ENCODE results near the gene SLC35G2.

The SLC35G2 gene

DNA sequence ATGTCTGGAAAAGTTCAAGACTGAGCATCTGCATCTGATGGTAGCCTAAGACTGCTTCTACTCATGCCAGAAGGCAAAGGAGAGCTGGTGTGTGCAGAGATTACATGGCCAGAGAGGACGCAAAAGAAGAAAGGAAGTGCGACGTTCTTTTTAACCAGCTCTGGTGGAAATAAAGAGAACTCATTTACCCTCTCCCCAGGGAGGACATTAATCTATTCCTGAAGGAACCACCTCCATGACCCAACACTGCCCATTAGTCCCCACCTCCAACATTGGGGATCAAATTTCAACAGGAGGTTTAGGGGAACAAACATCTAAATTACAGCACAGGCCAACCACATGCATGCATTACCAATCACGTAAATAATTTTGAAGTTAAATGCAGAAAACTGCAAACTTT lies 41.6 kb downstream of the SLC35G2 start:
- Histone ChIP-seq H3K4me3 (ENCODE audit: low read length) (0 out of 2 replicates have a peak overlapping the region, but pooled peaks have one; percentile 95), H3K4me2 (ENCODE audit: low read depth, low read length) (peak overlapping the region; percentile 83), H3K4me1 (ENCODE audit: low read length) (peaks cover 11% of the 10 kb centered on the region), H3F3A (ENCODE audit: insufficient read depth, low read length) (peaks cover 22% of the 10 kb centered on the region), H3K27ac (ENCODE audit: low read length) (no peak overlapping the region), H4K20me1 (ENCODE audit: insufficient read depth, low read length) (no peaks in the 10 kb centered on the region), H3K27me3 (replicated peaks; ENCODE audit: insufficient read depth, low read length) (no peaks in the 10 kb centered on the region), H3K79me2 (ENCODE audit: low read length) (peaks cover 37% of the 10 kb centered on the region), H2AFZ (ENCODE audit: low read length) (0 out of 2 replicates have a peak overlapping the region, but pooled peaks have one; percentile 82), H3K9me2 (replicated peaks; ENCODE audit: insufficient read depth, low read length) (no peaks in the 10 kb centered on the region), H3K9me3 (replicated peaks; ENCODE audit: insufficient read depth, low read length) (no peaks in the 10 kb centered on the region), H3K9ac (ENCODE audit: low read length) (no peak overlapping the region), H3K36me3 (replicated peaks; ENCODE audit: insufficient read depth, low read length) (no peaks in the 10 kb centered on the region)
- DNase-seq, result no peak
- TF ChIP-seq, protein P1, sequence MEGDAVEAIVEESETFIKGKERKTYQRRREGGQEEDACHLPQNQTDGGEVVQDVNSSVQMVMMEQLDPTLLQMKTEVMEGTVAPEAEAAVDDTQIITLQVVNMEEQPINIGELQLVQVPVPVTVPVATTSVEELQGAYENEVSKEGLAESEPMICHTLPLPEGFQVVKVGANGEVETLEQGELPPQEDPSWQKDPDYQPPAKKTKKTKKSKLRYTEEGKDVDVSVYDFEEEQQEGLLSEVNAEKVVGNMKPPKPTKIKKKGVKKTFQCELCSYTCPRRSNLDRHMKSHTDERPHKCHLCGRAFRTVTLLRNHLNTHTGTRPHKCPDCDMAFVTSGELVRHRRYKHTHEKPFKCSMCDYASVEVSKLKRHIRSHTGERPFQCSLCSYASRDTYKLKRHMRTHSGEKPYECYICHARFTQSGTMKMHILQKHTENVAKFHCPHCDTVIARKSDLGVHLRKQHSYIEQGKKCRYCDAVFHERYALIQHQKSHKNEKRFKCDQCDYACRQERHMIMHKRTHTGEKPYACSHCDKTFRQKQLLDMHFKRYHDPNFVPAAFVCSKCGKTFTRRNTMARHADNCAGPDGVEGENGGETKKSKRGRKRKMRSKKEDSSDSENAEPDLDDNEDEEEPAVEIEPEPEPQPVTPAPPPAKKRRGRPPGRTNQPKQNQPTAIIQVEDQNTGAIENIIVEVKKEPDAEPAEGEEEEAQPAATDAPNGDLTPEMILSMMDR (IDR thresholded peaks at IDR 0.05; ENCODE audit: low read length), result no peak
- TF ChIP-seq EZH2 (optimal IDR thresholded peaks at IDR 0.05; ENCODE audit: low read depth, low read length), result no peak

DNA sequence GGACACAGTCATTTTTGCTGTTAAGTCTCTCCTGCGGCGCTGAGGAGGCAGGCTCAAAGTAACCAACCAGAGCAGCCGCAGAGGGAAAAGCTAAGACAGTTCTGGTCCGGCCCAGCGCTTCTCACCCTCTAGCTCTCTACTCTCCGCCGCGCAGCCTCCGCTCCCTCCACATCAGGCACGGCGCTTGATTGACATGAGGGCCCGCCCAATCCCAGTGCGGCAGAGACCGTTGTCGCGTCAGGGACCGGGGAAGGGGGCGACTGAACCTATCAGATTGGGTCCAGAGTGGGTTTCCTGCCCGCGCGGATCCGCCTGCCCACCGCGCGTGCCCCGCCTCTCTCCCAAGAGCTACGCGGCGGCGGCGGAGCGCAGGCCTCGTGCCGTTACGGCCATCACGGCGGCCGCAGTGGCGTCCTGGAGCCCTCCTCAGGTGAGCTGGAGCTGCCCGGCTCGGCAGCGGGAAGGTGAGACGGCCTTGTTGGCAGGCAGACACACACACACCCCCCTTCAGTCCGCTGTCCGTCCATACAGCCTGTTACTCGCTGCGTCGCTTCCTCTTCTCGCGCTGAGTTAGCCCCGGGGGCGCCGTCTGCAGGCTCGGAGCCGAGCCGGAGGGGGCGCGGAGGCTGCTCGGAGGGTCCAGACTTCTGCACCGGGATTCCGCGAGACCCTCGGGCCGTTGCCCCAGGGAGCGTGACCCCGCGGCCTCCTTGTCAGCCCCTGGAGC lies 43.1 kb downstream of the SLC35G2 start, which contains the start of gene NCK1:
TSS of gene NCK1 (plus strand) at position 319 of the 727 bp plus-strand sequence. CDS start 65,794 bp downstream, outside the sequence.
- Histone ChIP-seq H3F3A (ENCODE audit: insufficient read depth, low read length) (peaks cover 22% of the 10 kb centered on the region), H2AFZ (ENCODE audit: low read length) (peak within 1 kb of the TSS; percentile 96), H3K79me2 (ENCODE audit: low read length) (peaks cover 52% of the 10 kb centered on the region), H3K4me2 (ENCODE audit: low read depth, low read length) (peak within 1 kb of the TSS; percentile 83), H3K4me3 (ENCODE audit: low read length) (peak within 1 kb of the TSS; percentile 95), H3K27ac (ENCODE audit: low read length) (peak within 1 kb of the TSS; percentile 82; the same call in 1 of the 2 replicates), H3K4me1 (ENCODE audit: low read length) (peaks cover 11% of the 10 kb centered on the region), H3K9ac (ENCODE audit: low read length) (peak within 1 kb of the TSS; percentile 84), H3K27me3 (replicated peaks; ENCODE audit: insufficient read depth, low read length) (no peaks in the 10 kb centered on the region), H3K36me3 (replicated peaks; ENCODE audit: insufficient read depth, low read length) (no peaks in the 10 kb centered on the region), H4K20me1 (ENCODE audit: insufficient read depth, low read length) (no peaks in the 10 kb centered on the region), H3K9me2 (replicated peaks; ENCODE audit: insufficient read depth, low read length) (no peaks in the 10 kb centered on the region), H3K9me3 (replicated peaks; ENCODE audit: insufficient read depth, low read length) (no peaks in the 10 kb centered on the region)
- DNase-seq, result peak; percentile 98
- TF ChIP-seq, protein P1 (IDR thresholded peaks at IDR 0.05; ENCODE audit: low read length), result peak; percentile 27
- no peak for TF ChIP-seq EZH2 (optimal IDR thresholded peaks at IDR 0.05; ENCODE audit: low read depth, low read length)

DNA sequence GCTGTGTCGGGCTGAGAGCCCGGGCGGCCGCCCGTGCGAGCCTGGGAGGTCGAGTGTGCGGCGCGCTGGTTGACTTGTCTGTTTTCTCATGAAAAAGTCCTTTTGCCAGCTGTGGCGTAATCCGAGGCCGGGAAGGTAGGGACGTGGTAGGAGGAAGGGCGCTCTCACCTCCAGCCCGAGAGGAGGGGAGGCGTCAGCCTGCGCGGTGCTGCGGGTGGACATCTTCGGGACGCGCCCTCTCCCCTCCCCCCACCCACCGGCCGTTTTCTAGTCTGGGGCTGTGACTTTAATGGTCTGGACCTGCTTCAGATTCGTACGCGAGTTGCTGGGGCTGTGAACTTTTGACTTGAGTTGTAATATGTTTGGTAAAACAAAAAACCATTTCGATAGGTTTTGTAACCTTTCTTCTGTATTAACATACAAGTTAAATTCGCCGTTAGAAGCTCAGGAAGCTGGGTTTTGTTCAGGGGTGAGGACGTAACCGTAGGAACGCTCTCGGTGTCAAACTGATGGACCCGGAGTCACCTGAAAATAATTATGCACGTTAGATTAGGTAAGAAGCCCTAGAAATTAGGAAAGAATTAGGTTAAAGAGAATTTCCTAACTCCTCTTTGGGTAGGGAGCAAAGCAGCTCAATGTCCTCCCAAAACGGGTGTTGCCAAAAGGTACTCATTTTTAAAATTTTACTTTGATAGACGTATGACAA lies 43.8 kb downstream of the SLC35G2 start:
- H3K4me3 ChIP-seq (ENCODE audit: low read length), result peak overlapping the region; percentile 95
- H3K27ac ChIP-seq (ENCODE audit: low read length), result peak overlapping the region; percentile 82; the same call in 1 of the 2 replicates
- peak overlapping the region; percentile 67 for H3K4me2 ChIP-seq (ENCODE audit: low read depth, low read length)
- H3K79me2 ChIP-seq (ENCODE audit: low read length), result peaks cover 60% of the 10 kb centered on the region
- peaks cover 22% of the 10 kb centered on the region for H3F3A ChIP-seq (ENCODE audit: insufficient read depth, low read length)
- H3K9me2 ChIP-seq (replicated peaks; ENCODE audit: insufficient read depth, low read length), result no peaks in the 10 kb centered on the region
- no peaks in the 10 kb centered on the region for H4K20me1 ChIP-seq (ENCODE audit: insufficient read depth, low read length)
- H3K27me3 ChIP-seq (replicated peaks; ENCODE audit: insufficient read depth, low read length), result no peaks in the 10 kb centered on the region
- no peaks in the 10 kb centered on the region for H3K36me3 ChIP-seq (replicated peaks; ENCODE audit: insufficient read depth, low read length)
- peak overlapping the region; percentile 96 for H2AFZ ChIP-seq (ENCODE audit: low read length)
- H3K9me3 ChIP-seq (replicated peaks; ENCODE audit: insufficient read depth, low read length), result no peaks in the 10 kb centered on the region
- TF ChIP-seq, protein P1 (IDR thresholded peaks at IDR 0.05; ENCODE audit: low read length), result no peak
- TF ChIP-seq EZH2phosphoT487 (IDR thresholded peaks at IDR 0.05; ENCODE audit: low read length) (no peak), EZH2 (optimal IDR thresholded peaks at IDR 0.05; ENCODE audit: low read depth, low read length) (no peak)
- H3K9ac ChIP-seq (ENCODE audit: low read length), result peak overlapping the region; percentile 84
- peaks cover 11% of the 10 kb centered on the region for H3K4me1 ChIP-seq (ENCODE audit: low read length)
- DNase-seq, result peak; percentile 54
